OCI-M2 (cell line): ENCODE results near the gene SMNDC1.

Source experiments
- DNase-seq: peaks from one replicate; lab custom pipeline; 2025; ENCODE audit not compliant: unreplicated experiment; lab: John Stamatoyannopoulos, UW

SMNDC1 gene

DNA sequence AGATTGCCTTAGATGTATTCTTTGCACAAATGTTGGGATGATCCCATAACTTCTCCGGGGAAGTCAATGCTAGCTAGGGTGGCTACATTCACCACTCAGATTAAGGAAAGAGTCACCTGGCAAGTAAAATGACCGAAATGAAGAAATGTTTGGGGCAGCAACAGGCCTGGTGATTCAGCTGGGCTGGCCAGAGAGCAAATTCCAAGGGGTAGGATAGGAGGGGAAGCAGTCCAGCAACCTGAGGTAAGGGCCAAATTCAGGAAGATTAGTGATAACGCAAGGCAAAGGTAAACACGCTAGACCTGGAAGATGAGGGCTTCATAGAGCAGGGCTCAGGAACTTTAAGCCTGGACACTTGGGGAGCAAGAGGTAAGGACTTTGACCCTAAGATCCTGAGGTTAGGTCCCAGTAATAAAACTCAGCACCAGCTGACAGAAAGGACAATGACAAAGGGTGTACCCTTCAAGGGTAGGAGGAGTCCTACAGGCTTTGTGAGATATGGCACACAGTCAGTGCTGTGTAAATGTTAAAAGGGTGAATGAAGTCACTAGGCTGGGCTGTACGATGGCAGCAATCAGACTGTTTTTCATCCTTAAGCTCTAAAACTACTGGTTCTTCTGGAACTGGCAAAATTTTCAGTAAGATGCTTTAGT lies 22.7 kb upstream of the SMNDC1 start:
- DNase-seq, result no peak

- DNase-seq, result no peak
Measured at GRCh38 chr10:110326351-110327032, 21.8 kb upstream of the SMNDC1 start.

GRCh38 chr10:110324805-110325280 lies 20.1 kb upstream of the SMNDC1 start:
- DNase-seq, result no peak

DNA sequence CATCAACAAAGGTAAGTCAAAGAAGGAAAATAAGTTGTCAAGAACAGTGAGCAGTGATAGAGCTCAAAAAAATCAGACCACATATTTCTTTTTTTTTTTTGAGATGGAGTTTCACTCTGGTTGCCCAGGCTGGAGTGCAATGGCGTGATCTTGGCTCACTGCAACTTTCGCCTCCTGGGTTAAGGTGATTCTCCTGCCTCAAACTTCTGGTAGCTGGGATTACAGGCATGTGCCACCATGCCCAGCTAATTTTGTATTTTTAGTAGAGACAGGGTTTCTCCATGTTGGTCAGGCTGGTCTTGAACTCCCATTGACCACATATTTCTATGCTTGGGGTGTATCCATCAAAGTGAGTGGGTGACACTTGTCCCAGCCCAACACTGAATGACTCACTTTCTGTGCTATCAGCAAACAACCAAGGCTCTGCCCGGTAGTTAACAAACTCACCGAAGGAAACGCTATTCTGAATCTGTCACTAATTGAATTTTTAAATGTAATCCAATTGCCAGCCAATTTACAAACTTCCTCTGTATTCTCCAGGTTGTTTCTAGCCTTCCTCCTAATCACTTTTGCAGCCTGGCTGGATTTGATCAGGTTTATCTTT lies 19.6 kb upstream of the SMNDC1 start:
- DNase-seq, result no peak

GRCh38 chr10:110323503-110323902 lies 18.8 kb upstream of the SMNDC1 start:
- no peak for DNase-seq

- DNase-seq, result no peak
Measured at GRCh38 chr10:110321869-110322620, 17.3 kb upstream of the SMNDC1 start.

DNA sequence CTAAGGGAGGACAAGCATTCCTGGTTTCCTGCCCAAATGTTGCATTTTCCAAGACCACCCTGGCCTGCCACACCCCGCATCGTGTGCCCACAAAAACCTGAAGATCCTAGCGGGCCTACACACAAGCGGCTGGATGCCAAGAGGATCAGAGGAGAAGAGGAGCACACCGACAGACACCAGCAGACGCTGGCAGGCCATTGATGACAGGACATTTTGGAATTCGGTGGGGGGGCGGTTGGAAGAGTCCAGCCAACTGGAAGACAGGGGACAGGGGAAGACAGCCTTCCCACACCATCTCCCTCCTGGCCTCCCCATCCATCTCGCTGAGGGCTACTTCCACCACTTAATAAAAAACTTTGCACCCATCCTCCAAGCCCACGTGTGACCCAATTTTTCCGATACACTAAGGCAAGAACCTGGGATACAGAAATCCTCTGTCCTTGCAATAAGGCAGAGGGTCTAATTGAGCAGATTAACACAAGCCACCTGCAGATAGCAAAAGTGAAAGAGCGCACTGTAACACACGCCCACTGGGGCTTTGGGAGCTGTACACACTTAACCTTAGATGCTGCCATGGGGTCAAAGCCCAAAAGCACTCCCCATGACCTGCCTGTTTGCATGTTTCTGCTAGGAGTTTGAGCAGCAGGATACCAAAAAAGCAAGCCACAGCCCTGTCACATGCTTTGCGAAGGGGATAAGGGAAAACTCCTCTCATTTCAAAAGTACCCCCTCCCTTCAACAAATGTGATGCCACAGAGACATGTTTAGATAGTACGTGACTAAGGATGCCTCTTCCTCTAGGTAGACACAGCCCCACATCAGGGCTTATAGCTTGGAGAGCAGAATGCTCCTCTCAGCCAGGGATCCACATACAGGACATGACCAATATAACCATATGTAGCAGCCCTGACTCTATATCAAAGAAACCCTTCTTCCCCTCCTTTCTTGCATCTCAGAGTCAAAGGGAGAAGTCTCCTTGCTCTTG lies 13.4 kb upstream of the SMNDC1 start:
- DNase-seq, result no peak

DNA sequence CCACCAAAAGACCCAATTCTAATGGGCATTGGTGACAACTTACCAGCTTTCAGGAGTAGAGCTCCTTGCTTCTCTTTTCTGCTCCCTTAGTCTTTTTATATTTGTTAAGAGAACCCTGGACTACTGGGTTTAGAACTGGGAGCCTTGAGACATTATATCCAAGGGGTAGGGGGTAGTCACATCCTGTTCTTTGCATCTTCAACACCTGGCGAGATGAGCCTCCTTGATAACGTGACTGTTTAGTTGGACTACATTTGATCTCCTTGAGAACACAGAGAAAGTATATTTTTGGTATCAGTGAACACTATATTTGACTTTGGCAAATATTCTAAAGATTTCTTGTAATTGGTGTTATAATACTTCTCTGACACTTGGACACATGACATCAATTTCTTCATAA lies 9.0 kb upstream of the SMNDC1 start:
- no peak for DNase-seq

GRCh38 chr10:110312206-110312605 lies 7.5 kb upstream of the SMNDC1 start:
- DNase-seq, result no peak

- no peak for DNase-seq
Measured at GRCh38 chr10:110311357-110311949, 6.7 kb upstream of the SMNDC1 start.

- DNase-seq, result no peak
Measured at GRCh38 chr10:110310741-110311140, 6.0 kb upstream of the SMNDC1 start.

DNA sequence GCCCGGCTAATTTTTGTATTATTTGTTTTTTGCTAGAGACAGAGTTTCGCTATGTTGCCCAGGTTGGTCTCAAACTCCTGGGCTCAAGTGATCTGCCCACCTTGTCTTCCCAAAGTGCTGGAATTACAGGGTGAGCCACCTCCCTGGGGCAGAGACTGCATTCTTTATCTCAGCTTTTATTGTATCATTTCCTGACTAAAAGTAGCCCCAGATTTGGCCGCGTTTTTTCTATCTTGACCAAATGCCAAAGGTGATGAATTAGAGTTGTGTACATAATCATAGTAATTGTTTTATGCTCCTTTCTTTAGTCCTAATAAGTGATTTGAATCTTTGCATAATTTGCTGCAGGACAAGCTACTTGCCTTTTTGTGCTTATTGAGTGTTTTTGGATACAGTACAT lies 3.1 kb upstream of the SMNDC1 start:
- DNase-seq, result no peak

DNA sequence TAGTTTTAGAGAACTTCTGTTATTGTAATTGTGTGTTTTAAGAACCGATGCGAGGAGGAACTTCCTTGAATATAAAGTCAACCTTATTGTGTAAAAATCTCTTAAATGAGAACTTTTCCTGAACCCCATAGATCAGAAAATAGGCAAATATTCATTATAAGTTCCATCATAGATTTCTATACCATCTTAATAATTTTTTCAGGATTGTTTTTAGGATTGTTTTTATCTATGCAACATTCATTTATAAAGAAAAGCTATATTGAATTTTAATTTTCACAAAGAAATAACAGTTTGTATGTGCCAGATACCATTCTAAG lies 1.7 kb upstream of the SMNDC1 start:
- DNase-seq, result no peak

DNA sequence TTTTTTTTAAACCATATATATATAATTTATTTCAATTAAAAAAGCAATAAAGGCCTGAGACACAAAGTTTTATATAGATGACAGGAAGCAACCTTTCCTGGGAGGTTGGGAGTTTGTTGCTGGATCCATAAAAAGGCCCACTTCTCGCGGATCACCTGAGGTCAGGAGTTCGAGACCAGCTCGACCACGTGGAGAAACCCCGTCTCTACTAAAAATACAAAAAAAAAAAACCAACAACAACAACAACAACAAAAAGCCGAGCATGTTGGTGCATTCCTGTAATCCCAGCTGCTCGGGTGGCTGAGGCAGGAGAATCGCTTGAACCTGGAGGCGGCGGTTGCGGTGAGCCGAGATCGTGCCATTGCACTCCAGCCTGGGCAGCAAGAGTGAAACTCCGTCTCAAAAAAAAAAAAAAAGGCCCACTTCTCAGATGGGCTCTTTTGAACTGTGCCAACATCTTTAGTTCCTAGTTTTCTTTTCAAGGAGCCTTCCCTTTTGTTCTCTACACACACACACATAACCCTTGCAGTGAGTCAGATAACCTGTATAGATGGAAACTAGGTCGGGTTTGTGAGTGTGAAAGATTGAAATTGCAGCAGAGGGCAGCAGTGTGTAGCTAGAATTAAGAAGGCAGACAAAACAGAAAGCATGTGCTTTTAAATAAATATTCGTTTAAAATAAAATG lies 1.2 kb upstream of the SMNDC1 start:
- DNase-seq, result no peak

DNA sequence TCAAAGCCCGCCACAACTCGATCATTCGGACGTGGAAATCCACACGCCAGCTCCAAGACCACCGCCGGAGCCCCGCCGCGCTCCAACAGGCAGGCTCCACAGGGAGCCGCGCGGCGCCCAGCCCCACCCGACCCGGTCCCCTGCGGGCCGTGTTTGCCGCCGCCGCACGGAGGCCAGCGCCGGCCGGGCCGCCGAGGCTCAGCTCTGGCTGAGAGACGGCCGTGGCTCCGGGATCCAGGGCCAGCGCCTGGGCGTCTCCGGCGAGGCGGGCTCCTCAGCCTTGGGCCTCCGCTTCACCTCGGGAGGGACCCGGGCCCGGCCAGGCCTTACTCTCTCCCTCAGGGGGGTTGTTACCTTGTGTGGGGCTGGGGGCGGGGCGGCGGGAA lies 333 bp downstream of the SMNDC1 start:
- DNase-seq, result no peak

DNA sequence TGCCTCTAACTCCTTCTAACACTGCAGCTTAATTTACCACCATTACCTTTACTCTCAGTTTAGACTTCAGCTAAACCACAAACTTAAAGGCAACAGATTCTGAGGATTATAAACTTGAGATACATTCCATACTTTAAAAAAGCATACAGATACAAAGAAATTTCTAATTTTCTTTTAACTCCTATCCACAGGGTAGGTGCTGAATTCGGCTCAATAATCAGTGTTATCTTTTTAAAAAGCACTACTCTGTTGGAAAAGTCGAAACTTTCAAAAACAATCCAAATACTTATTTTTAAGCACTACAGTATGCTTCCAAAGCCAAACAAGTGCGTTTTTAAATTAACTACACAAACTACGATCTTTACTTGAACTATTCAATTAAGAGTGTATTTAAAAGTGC lies 1.0 kb downstream of the SMNDC1 start:
- DNase-seq, result no peak

- no peak for DNase-seq
Measured at GRCh38 chr10:110300486-110300986, 4.2 kb downstream of the SMNDC1 start.

DNA sequence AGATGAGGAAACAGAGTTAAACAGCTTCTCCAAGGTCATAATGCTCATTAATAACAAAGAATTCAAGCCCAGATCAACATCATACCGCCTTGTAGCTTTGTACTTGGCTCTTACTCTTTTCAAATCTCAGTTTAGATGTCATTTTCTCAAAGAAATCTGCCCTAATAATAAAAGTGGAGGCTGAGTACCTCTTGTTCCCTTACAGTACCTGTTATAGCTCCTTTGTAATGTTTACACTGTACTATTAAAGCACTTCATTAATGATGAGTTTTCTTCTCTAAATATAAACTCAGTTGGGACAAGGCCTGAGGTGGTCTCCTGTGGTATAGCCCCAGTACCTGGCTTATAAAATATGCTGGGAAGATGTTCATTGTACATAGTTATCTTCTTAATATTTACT lies 7.8 kb downstream of the SMNDC1 start:
- DNase-seq, result no peak

GRCh38 chr10:110286841-110287240 lies 17.9 kb downstream of the SMNDC1 start:
- DNase-seq, result no peak

- no peak for DNase-seq
Measured at GRCh38 chr10:110285501-110285900, 19.2 kb downstream of the SMNDC1 start.
